AG09319 (cell line): ENCODE results near the gene ADPRHL1.

Experiments
- DNase-seq: peaks from one replicate; pipeline ENCODE4 v3.0.0-alpha.2; 2010; ENCODE audit warnings: low read depth; ENCODE audit errors: extremely low read depth
- TF ChIP-seq, protein P1 (sequence below): IDR thresholded peaks from 2 replicates; pipeline ENCODE4 v1.5.1; 2011; ENCODE audit warnings: low read depth, mild to moderate bottlenecking, inconsistent platforms, low read length, moderate library complexity

The ADPRHL1 gene

DNA sequence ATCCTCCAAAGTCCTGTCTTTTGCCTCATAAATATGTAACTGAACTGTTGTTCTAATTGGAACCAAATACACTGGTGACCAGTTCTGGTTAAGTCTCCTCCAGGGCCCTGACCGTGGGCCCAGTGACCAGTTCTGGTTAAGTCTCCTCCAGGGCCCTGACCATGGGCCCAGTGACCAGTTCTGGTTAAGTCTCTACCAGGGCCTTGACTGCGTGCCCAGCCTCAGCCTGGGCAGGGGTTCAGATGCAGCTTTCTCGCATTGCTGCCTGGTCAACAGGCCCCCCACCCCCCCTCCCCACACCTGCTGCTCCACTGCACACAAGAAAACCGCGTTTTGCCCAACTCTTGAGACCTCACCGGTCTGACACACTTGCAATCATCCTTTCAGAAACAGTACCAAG is 85.5 kb downstream of the ADPRHL1 start:
- TF ChIP-seq, protein P1, sequence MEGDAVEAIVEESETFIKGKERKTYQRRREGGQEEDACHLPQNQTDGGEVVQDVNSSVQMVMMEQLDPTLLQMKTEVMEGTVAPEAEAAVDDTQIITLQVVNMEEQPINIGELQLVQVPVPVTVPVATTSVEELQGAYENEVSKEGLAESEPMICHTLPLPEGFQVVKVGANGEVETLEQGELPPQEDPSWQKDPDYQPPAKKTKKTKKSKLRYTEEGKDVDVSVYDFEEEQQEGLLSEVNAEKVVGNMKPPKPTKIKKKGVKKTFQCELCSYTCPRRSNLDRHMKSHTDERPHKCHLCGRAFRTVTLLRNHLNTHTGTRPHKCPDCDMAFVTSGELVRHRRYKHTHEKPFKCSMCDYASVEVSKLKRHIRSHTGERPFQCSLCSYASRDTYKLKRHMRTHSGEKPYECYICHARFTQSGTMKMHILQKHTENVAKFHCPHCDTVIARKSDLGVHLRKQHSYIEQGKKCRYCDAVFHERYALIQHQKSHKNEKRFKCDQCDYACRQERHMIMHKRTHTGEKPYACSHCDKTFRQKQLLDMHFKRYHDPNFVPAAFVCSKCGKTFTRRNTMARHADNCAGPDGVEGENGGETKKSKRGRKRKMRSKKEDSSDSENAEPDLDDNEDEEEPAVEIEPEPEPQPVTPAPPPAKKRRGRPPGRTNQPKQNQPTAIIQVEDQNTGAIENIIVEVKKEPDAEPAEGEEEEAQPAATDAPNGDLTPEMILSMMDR: no peak
- no peak for DNase-seq

DNA sequence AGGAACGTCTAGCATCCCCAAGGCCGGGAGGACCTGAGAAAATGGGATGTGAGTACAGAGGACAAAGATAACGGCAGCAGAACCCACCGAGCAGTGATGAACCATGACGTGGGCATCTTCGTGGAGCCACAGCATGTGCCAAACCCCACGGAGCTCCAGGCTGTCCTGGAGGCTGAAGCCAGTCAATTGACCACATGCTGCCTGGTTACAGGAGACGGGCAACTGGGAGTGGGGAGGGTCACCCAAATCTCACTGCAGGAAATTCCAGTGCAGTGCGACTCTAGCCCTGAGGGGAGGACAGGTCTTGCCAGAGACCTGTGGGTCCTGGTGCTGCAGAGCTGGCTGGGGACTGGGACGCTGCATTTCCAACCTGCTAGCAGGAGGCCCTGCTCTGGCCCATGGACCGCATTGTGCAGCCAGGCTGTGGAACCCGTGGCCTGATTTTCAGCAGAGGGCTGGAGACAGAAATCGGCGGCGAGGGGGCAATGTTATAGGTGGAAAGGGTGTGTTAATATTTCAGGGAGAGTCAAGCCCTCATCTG is 86.2 kb downstream of the ADPRHL1 start:
- no peak for DNase-seq
- TF ChIP-seq, protein P1: no peak

DNA sequence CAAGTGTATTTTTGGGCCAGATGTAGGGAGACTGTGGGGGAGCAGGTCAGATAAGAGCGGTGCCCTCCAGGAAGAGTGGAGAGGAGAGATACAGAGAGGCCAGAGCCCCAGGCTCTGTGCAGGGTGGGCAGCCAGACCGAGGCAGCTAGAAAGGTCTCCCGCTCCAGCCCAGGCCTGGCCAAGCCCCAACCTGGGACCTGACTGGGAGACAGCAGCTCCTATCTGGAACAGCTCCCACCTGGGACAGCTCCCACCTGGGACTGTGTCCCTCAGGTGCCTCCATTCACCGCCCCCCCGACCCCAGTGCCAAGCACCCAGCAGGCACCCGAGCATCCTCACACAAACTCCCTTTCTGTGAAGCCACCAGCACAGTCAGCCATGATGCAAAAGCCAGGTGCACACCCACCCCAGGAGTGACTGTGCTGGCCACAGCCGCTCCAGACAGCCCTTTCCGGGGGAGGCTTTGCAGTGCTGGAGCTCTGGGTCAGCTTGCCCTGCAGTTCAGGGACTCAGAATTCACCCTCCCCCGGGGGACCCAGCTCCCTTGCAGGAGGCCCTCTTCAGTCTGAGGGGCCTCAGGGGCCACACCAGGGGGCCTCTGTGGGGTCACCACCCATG is 87.2 kb downstream of the ADPRHL1 start:
- TF ChIP-seq, protein P1: no peak
- no peak for DNase-seq

DNA sequence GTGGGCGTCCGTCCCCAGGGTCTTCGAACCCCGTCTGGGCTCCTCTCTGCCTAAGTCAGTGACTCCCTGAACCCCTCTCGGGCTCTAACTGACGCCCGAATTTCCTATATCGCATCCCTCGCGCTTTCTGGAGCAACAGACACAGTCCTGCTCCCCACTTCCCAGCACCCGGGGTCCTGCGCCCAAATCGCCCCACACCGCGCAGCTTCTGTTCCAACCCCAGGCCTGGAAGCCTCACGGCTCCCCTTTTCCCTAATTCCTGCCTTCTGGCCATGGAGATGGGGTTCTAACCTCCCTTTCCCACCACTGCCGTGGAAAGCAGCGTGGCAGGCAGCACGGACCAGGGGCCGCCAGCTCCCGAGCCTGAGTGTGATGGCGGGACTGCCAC is 87.7 kb downstream of the ADPRHL1 start:
- TF ChIP-seq, protein P1: no peak
- no peak for DNase-seq

DNA sequence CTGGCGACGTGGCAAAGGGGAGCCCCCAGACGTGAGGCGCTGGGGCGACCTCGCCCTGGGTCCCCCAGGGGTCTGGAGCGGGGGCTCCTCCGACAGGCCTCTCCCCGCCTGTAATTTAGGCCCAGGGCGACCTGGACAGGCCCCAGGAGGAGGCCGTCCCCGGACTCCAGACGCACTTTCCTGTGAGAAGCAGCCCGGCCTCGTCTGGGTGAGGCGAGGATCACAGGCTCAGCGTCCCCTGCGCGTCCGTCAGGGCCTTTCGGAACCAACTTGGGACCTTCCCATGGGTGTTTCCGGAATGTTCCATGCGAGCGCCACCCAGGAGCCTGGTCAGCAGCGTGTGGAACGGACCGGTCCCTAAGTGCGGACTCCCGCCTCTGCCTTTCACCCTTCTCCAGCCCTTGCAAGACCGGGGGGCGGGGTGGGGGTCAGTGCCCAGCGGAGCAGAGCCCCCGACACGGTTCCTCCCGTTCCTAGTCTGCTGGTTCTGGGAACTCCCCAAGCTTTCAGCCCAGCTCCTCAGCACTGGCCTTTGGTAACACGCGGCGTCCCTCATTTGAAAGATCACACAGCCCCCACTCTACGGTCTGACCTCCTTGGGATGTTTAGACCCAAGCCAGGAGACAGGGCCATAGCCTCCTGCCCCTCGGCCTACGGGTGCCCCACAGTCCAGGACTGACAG is 88.2 kb downstream of the ADPRHL1 start:
- no peak for DNase-seq
- TF ChIP-seq, protein P1: no peak

DNA sequence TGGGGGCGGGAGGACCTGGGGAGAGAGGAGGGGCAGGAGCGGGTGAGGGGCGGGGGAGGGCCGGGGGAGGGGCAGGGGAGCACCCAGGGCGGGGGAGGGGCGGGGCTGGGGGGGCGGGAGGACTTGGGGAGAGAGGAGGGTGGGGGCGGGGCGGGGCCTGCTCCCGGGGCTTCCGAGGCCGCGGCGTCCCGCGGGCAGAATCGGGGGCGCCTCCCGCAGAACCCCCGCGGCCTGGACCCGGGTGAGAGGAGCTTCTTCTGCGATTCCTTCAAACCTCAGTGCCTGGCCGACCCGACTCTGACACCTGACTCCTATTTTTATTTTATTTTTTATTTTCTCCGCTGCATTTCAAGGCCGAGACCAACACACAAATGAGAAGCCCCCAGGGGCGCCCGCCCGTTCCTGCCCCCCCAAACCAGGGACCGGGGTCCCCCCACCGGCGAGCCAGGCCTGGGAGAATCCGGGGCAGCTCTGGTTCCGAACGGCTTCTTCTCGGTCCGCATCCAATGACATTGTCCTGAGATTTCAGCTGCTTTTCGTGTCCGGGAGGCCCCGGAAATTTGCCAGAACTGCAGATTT is 88.9 kb downstream of the ADPRHL1 start:
- DNase-seq: no peak
- TF ChIP-seq, protein P1: no peak

DNA sequence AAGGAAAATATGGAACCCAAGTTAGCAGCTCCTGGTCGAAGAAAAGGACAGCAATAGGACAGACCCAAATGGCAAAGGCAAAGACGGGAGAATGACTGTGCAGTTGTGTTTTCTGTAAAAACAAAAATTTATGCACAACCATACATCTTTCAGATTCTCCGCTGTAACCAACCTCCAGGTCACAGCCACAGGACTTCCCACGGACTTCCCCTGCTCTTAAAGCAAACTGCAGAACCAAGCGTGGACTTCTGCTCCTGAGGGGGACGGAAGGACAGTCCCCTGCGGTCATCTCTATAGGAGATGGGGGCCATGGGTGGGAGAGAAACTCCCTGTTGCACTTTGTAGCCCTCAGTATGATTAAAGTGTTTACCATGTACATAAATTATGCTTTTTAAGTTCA is 91.9 kb downstream of the ADPRHL1 start:
- no peak for DNase-seq
- TF ChIP-seq, protein P1: no peak
